Esophagus muscularis mucosa (tissue), 3 donors: Measurements from ENCODE around the gene RBP3.

ENCODE experiments used
- POLR2A ChIP-seq: fragments of 450-650 bp; IDR thresholded peaks from one replicate; pipeline ENCODE4 v1.6.1; 2017; ENCODE audit warnings: antibody characterized with exemption, moderate library complexity, mild to moderate bottlenecking, low read depth
- TF ChIP-seq, protein P1 (sequence below), 3 experiments: fragments of 200-600 bp in 2 of 3; fragments of 450-650 bp in 1 of 3; sonication (generic) in 2 of 3; IDR thresholded peaks; one replicate each; pipeline ENCODE4 v1.5.1; 2017 to 2019; ENCODE audit warnings: antibody characterized with exemption in 3 of 3, mild to moderate bottlenecking in 2 of 3, moderate library complexity in 1 of 3

DNA sequence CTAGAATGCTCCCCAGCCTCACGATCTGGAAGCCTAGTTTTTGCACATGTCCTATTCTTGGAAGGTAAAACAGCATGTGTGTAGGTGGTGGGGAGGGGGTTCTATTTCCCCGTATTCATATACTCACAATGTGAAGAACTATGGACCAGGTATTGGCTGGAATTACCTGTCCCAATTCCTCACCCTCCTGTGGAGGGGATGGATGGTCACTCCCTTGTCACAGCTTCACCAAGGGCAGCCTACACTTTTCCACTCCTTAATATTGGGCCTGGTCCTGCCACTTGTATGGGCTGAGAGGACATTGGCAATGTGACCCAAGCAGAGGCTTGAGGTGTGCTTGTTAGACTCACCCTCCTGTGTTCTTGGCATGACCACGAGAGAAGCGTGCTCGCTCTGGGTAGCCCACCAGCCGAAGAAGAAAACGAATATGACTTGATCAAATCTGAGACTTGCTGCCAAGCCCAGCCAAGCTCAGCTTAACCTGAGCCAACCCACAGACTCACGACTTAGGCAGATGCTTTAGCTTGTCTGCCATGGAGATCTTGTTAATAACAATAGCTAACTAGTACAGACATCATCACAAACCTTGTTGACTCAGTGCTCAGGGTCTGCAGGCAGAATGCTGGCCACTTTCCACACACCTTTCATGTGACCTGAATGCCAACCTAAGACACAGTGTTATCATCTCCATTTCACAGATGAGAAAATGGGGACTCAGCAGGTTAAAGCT, 18.7 kb downstream of the RBP3 start:
- TF ChIP-seq, protein P1, sequence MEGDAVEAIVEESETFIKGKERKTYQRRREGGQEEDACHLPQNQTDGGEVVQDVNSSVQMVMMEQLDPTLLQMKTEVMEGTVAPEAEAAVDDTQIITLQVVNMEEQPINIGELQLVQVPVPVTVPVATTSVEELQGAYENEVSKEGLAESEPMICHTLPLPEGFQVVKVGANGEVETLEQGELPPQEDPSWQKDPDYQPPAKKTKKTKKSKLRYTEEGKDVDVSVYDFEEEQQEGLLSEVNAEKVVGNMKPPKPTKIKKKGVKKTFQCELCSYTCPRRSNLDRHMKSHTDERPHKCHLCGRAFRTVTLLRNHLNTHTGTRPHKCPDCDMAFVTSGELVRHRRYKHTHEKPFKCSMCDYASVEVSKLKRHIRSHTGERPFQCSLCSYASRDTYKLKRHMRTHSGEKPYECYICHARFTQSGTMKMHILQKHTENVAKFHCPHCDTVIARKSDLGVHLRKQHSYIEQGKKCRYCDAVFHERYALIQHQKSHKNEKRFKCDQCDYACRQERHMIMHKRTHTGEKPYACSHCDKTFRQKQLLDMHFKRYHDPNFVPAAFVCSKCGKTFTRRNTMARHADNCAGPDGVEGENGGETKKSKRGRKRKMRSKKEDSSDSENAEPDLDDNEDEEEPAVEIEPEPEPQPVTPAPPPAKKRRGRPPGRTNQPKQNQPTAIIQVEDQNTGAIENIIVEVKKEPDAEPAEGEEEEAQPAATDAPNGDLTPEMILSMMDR (IDR thresholded peaks at IDR 0.05), result no peak
- no peak for TF ChIP-seq POLR2A
